ENCODE measurements around the gene TPCN2.

The TPCN2 gene

GRCh38 chr11:69010361-69010891 lies 38.3 kb upstream of the TPCN2 start:
- peak; percentile 28 for DNase-seq (ENCODE audit: low read depth, low spot score)

GRCh38 chr11:69010964-69011623 lies 37.6 kb upstream of the TPCN2 start:
- DNase-seq (ENCODE audit: low read depth, low spot score) = peak; percentile 82

- DNase-seq (ENCODE audit: low read depth, low spot score) = no peak
Measured at GRCh38 chr11:69011624-69012091, 37.1 kb upstream of the TPCN2 start.

- DNase-seq (ENCODE audit: low read depth, low spot score) = no peak
Measured at GRCh38 chr11:69012092-69013008, 36.4 kb upstream of the TPCN2 start.

GRCh38 chr11:69013009-69013951 lies 35.5 kb upstream of the TPCN2 start, which contains the start of gene MRGPRF:
Gene MRGPRF, minus strand, starts transcription at chr11:69013246. Its CDS starts 3,345 bp downstream, at chr11:69009901.
- DNase-seq (ENCODE audit: low read depth, low spot score) = peak; percentile 50

GRCh38 chr11:69014084-69014851 lies 34.5 kb upstream of the TPCN2 start:
- DNase-seq (ENCODE audit: low read depth, low spot score) = peak; percentile 22

- no peak for DNase-seq (ENCODE audit: low read depth, low spot score)
Measured at GRCh38 chr11:69014898-69015549, 33.7 kb upstream of the TPCN2 start.

- no peak for DNase-seq (ENCODE audit: low read depth, low spot score)
Measured at GRCh38 chr11:69017951-69018350, 30.8 kb upstream of the TPCN2 start.

- no peak for DNase-seq (ENCODE audit: low read depth, low spot score)
Measured at GRCh38 chr11:69018924-69019323, 29.8 kb upstream of the TPCN2 start.

GRCh38 chr11:69022260-69022659 lies 26.5 kb upstream of the TPCN2 start:
- DNase-seq (ENCODE audit: low read depth, low spot score) = no peak

- DNase-seq (ENCODE audit: low read depth, low spot score) = no peak
Measured at GRCh38 chr11:69024509-69024908, 24.2 kb upstream of the TPCN2 start.

GRCh38 chr11:69027704-69028372 lies 20.9 kb upstream of the TPCN2 start:
- no peak for DNase-seq (ENCODE audit: low read depth, low spot score)

- no peak for DNase-seq (ENCODE audit: low read depth, low spot score)
Measured at GRCh38 chr11:69030301-69030700, 18.4 kb upstream of the TPCN2 start.

GRCh38 chr11:69032833-69033232 lies 15.9 kb upstream of the TPCN2 start:
- no peak for DNase-seq (ENCODE audit: low read depth, low spot score)

- DNase-seq (ENCODE audit: low read depth, low spot score) = no peak
Measured at GRCh38 chr11:69033431-69033830, 15.3 kb upstream of the TPCN2 start.

- no peak for DNase-seq (ENCODE audit: low read depth, low spot score)
Measured at GRCh38 chr11:69034123-69034867, 14.4 kb upstream of the TPCN2 start.

- no peak for DNase-seq (ENCODE audit: low read depth, low spot score)
Measured at GRCh38 chr11:69035150-69035945, 13.4 kb upstream of the TPCN2 start.

- no peak for DNase-seq (ENCODE audit: low read depth, low spot score)
Measured at GRCh38 chr11:69035946-69036340, 12.8 kb upstream of the TPCN2 start.
